GM12892 (cell line): ENCODE results near the gene SLFN11.

Experiments
- POLR2A ChIP-seq: IDR thresholded peaks from 2 replicates; pipeline ENCODE4 v1.6.1; 2011; ENCODE audit warnings: low read depth, low read length, control low read depth
- POLR2AphosphoS5 ChIP-seq: IDR thresholded peaks from 2 replicates; pipeline ENCODE4 v1.6.1; 2011; ENCODE audit warnings: low read depth, low read length, control low read depth

- TF ChIP-seq POLR2A: no peak
- no peak for TF ChIP-seq POLR2AphosphoS5
Observed at GRCh38 chr17:35341411-35341992, 31.9 kb downstream of the SLFN11 start.
